H9 (cell line): ENCODE results near the gene HERC3. TPM values are rescaled to one million over a fixed set of nuclear protein-coding genes. Genes with fewer than 3 reads are reported as not detected.
A peak's percentile ranks its signal among the peaks of the same experiment; 100 is the strongest.

Experiments used
- DNase-seq: peaks from one replicate; pipeline ENCODE4 v3.0.0-alpha.2; 2017
- H2AFZ ChIP-seq: one replicate; pipeline ENCODE4 v1.6.1; 2013; ENCODE audit warnings: mild to moderate bottlenecking, low read length, control low read depth, moderate library complexity
- H2AK5ac ChIP-seq: 2 replicates; pipeline ENCODE4 v1.6.1; 2013; ENCODE audit warnings: low read length, control low read depth, mixed read lengths; ENCODE audit not compliant: insufficient read length
- H2BK120ac ChIP-seq: one replicate; pipeline ENCODE4 v1.6.1; 2013; ENCODE audit warnings: low read depth, mild to moderate bottlenecking, low read length, control low read depth, inconsistent platforms; ENCODE audit not compliant: poor library complexity, severe bottlenecking
- H2BK12ac ChIP-seq: 2 replicates; pipeline ENCODE4 v1.6.1; 2013; ENCODE audit warnings: low read length, control low read depth, mixed read lengths, low read depth; ENCODE audit not compliant: insufficient read length
- H2BK15ac ChIP-seq: 2 replicates; pipeline ENCODE4 v1.6.1; 2013; ENCODE audit warnings: low read depth, low read length, control low read depth
- H2BK20ac ChIP-seq: one replicate; pipeline ENCODE4 v1.6.1; 2013; ENCODE audit warnings: low read depth, mild to moderate bottlenecking, low read length, control low read depth, inconsistent platforms; ENCODE audit not compliant: poor library complexity, severe bottlenecking
- H2BK5ac ChIP-seq: 2 replicates; pipeline ENCODE4 v1.6.1; 2013; ENCODE audit warnings: low read length, control low read depth, mixed read lengths; ENCODE audit not compliant: insufficient read length
- H3K14ac ChIP-seq: 2 replicates; pipeline ENCODE4 v1.6.1; 2013; ENCODE audit warnings: low read length, control low read depth; ENCODE audit not compliant: insufficient read depth
- H3K18ac ChIP-seq: 2 replicates; pipeline ENCODE4 v1.6.1; 2013; ENCODE audit warnings: low read depth, mild to moderate bottlenecking, mixed read lengths, low read length, control low read depth; ENCODE audit not compliant: insufficient read length
- H3K23ac ChIP-seq: 2 replicates; pipeline ENCODE4 v1.6.1; 2013; ENCODE audit warnings: low read length, control low read depth, mixed read lengths, low read depth; ENCODE audit not compliant: insufficient read length
- H3K23me2 ChIP-seq: 2 replicates; pipeline ENCODE4 v1.6.1; 2013; ENCODE audit warnings: low read depth, mild to moderate bottlenecking, mixed read lengths, low read length, control low read depth; ENCODE audit not compliant: insufficient read length, poor library complexity, severe bottlenecking
- H3K27ac ChIP-seq: 2 replicates; pipeline ENCODE4 v1.5.1; 2013; ENCODE audit warnings: low read length, control low read depth, mixed read lengths, low read depth; ENCODE audit not compliant: insufficient read length
- H3K27me3 ChIP-seq: 2 replicates; pipeline ENCODE4 v1.6.1; 2013; ENCODE audit warnings: low read length, control low read depth, inconsistent platforms; ENCODE audit not compliant: insufficient read depth
- H3K4ac ChIP-seq: 2 replicates; pipeline ENCODE4 v1.6.1; 2013; ENCODE audit warnings: low read depth, mild to moderate bottlenecking, control low read depth, inconsistent platforms, low read length, moderate library complexity
- H3K4me1 ChIP-seq: 2 replicates; pipeline ENCODE4 v1.6.1; 2013; ENCODE audit warnings: low read length, control low read depth, inconsistent platforms; ENCODE audit not compliant: insufficient read depth
- H3K4me2 ChIP-seq: 2 replicates; pipeline ENCODE4 v1.6.1; 2013; ENCODE audit warnings: low read length, control low read depth, mixed read lengths; ENCODE audit not compliant: insufficient read length, insufficient read depth
- H3K56ac ChIP-seq: 2 replicates; pipeline ENCODE4 v1.6.1; 2013; ENCODE audit warnings: low read depth, mild to moderate bottlenecking, mixed read lengths, low read length, control low read depth; ENCODE audit not compliant: insufficient read length
- H3K79me1 ChIP-seq: 2 replicates; pipeline ENCODE4 v1.6.1; 2013; ENCODE audit warnings: low read depth, mild to moderate bottlenecking, moderate library complexity, low read length, control low read depth, inconsistent platforms; ENCODE audit not compliant: insufficient read depth, poor library complexity, severe bottlenecking
- H3K79me2 ChIP-seq: 2 replicates; pipeline ENCODE4 v1.6.1; 2013; ENCODE audit warnings: low read length, control low read depth, inconsistent platforms; ENCODE audit not compliant: insufficient read depth
- H3K9ac ChIP-seq: 2 replicates; pipeline ENCODE4 v1.6.1; 2013; ENCODE audit warnings: low read length, control low read depth, mixed read lengths; ENCODE audit not compliant: insufficient read length; ENCODE audit errors: extremely low read depth
- H3K9me3 ChIP-seq: one replicate; pipeline ENCODE4 v1.6.1; 2013; ENCODE audit warnings: low read depth, low read length, inconsistent platforms; ENCODE audit not compliant: control insufficient read depth
- H3T11ph ChIP-seq: one replicate; pipeline ENCODE4 v1.6.1; 2013; ENCODE audit warnings: mild to moderate bottlenecking, low read length, control low read depth, inconsistent platforms
- H4K20me1 ChIP-seq: one replicate; pipeline ENCODE4 v1.6.1; 2013; ENCODE audit not compliant: control insufficient read depth, insufficient read length, insufficient read depth
- H4K5ac ChIP-seq: 2 replicates; pipeline ENCODE4 v1.6.1; 2013; ENCODE audit warnings: low read depth, mild to moderate bottlenecking, mixed read lengths, low read length, control low read depth; ENCODE audit not compliant: insufficient read length
- H4K8ac ChIP-seq: replicated peaks from 2 replicates; pipeline ENCODE4 v1.6.1; 2013; ENCODE audit warnings: low read length, control low read depth, mixed read lengths, low read depth; ENCODE audit not compliant: insufficient read length
- H4K91ac ChIP-seq: 2 replicates; pipeline ENCODE4 v1.6.1; 2013; ENCODE audit warnings: low read depth, mild to moderate bottlenecking, moderate library complexity, mixed read lengths, low read length, control low read depth; ENCODE audit not compliant: insufficient read length
- H3K27ac Mint-ChIP-seq, 3 experiments: 2 replicates in 2 of 3; 3 replicates in 1 of 3; pipeline ENCODE4 v1.8.0; 2020 to 2021; ENCODE audit warnings: mixed read lengths in 3 of 3, mild to moderate bottlenecking in 1 of 3, moderate library complexity in 1 of 3
- H3K27me3 Mint-ChIP-seq: 2 replicates; pipeline ENCODE4 v1.8.0; 2021; ENCODE audit warnings: low read depth, mild to moderate bottlenecking, moderate library complexity, mixed read lengths
- H3K36me3 Mint-ChIP-seq, 3 experiments: 2 replicates in 2 of 3; 3 replicates in 1 of 3; pipeline ENCODE4 v1.8.0; 2020 to 2021; ENCODE audit warnings: low read depth in 3 of 3, mixed read lengths in 3 of 3; ENCODE audit not compliant: insufficient read depth in 1 of 3
- H3K4me1 Mint-ChIP-seq, 2 experiments: 2 replicates each; pipeline ENCODE4 v1.8.0; 2020; ENCODE audit warnings: mixed read lengths in 2 of 2
- H3K4me3 Mint-ChIP-seq, 2 experiments: 2 replicates in 1 of 2; 3 replicates in 1 of 2; pipeline ENCODE4 v1.8.0; 2020 to 2021; ENCODE audit warnings: mild to moderate bottlenecking in 2 of 2, mixed read lengths in 2 of 2, moderate library complexity in 1 of 2
- H3K9me3 Mint-ChIP-seq, 2 experiments: 2 replicates in 1 of 2; 3 replicates in 1 of 2; pipeline ENCODE4 v1.8.0; 2020; ENCODE audit warnings: mild to moderate bottlenecking in 2 of 2, mixed read lengths in 2 of 2, moderate library complexity in 1 of 2
- WGBS: extraction: QIAGEN DNeasy Blood & Tissue Kit; methylation state at CpG from one replicate; pipeline ENCODE4 v1.1.7; 2013; ENCODE audit warnings: missing lambda C conversion rate, low lambda C conversion rate, mixed read lengths; ENCODE audit not compliant: insufficient read length; ENCODE audit errors: extremely low coverage; 5-methylcytosine and 5-hydroxymethylcytosine counted together
- total RNA-seq: library from RNA; stranded (reverse); gene quantifications from 2 replicates; pipeline ENCODE4 v1.2.1, GENCODE V29; 2021
- TF ChIP-seq, protein P1 (sequence below): fragments of 200-600 bp; sonication (generic); conservative IDR thresholded peaks from 3 replicates; pipeline ENCODE4 v1.8.0; 2021; ENCODE audit warnings: antibody characterized with exemption, mild to moderate bottlenecking

Gene HERC3
- total RNA-seq, 1 experiment from 2014 or later = 2.9 TPM

DNA sequence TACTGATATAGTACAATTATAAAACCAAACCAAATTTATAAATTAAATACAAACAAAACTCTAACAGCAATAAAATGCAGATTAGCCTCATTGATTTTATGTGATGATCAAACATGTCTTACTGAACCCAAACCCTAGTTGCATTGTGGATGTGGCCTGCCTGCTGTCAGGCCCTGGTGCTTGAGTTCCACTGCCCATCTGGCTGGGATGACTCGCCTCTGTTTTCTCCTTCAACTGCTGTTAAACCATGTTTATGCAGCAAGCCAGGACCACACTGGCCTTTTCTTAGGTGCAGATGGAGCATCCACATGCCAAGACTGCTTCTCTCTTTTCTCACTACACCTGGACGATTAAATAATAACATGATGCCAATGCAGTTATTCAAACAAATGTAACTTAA is 82.7 kb downstream of the HERC3 start:
- Histone ChIP-seq H3K79me2 (no peaks in the 10 kb centered on the region), H3K27me3 (no peaks in the 10 kb centered on the region), H3K18ac (no peak overlapping the region), H4K91ac (no peak overlapping the region), H2BK20ac (no peak overlapping the region), H4K8ac (no peak overlapping the region), H2AK5ac (no peak overlapping the region), H3K9ac (no peak overlapping the region), H3K23ac (no peak overlapping the region), H3K23me2 (no peaks in the 10 kb centered on the region), H3K9me3 (no peaks in the 10 kb centered on the region), H3K56ac (no peak overlapping the region), H3K4me1 (no peaks in the 10 kb centered on the region), H3K27ac (no peak overlapping the region), H4K20me1 (no peaks in the 10 kb centered on the region), H2BK12ac (no peak overlapping the region), H3K4ac (no peak overlapping the region), H4K5ac (no peak overlapping the region), H2AFZ (no peak overlapping the region), H2BK15ac (no peak overlapping the region), H3K14ac (no peak overlapping the region), H3K4me2 (no peak overlapping the region), H2BK5ac (no peak overlapping the region), H3K79me1 (no peaks in the 10 kb centered on the region), H3T11ph (no peak overlapping the region), H2BK120ac (no peak overlapping the region)
- Mint-ChIP-seq H3K4me1 (peaks cover 4 to 7% of the 10 kb centered on the region in 2 experiments; a peak in 3 of 4 replicates), H3K27ac (0 out of 7 replicates have a peak overlapping the region, but pooled peaks of 1 of the 3 experiments have one; percentile 66), H3K9me3 (no peaks in the 10 kb centered on the region), H3K27me3 (no peaks in the 10 kb centered on the region), H3K36me3 (no peaks in the 10 kb centered on the region), H3K4me3 (no peak overlapping the region)
- DNase-seq = no peak
- WGBS = no CpG with 5 or more reads among the region's 2 CpGs
- TF ChIP-seq, protein P1, sequence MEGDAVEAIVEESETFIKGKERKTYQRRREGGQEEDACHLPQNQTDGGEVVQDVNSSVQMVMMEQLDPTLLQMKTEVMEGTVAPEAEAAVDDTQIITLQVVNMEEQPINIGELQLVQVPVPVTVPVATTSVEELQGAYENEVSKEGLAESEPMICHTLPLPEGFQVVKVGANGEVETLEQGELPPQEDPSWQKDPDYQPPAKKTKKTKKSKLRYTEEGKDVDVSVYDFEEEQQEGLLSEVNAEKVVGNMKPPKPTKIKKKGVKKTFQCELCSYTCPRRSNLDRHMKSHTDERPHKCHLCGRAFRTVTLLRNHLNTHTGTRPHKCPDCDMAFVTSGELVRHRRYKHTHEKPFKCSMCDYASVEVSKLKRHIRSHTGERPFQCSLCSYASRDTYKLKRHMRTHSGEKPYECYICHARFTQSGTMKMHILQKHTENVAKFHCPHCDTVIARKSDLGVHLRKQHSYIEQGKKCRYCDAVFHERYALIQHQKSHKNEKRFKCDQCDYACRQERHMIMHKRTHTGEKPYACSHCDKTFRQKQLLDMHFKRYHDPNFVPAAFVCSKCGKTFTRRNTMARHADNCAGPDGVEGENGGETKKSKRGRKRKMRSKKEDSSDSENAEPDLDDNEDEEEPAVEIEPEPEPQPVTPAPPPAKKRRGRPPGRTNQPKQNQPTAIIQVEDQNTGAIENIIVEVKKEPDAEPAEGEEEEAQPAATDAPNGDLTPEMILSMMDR = no peak
